ENCODE results near the gene DOCK9. TPM values are rescaled to one million over a fixed set of nuclear protein-coding genes. Genes with fewer than 3 reads are reported as not detected.

Gene DOCK9
- total RNA-seq, 4 donors from 2014 or later, result 31.4 to 46.7 (median 45.6) TPM

DNA sequence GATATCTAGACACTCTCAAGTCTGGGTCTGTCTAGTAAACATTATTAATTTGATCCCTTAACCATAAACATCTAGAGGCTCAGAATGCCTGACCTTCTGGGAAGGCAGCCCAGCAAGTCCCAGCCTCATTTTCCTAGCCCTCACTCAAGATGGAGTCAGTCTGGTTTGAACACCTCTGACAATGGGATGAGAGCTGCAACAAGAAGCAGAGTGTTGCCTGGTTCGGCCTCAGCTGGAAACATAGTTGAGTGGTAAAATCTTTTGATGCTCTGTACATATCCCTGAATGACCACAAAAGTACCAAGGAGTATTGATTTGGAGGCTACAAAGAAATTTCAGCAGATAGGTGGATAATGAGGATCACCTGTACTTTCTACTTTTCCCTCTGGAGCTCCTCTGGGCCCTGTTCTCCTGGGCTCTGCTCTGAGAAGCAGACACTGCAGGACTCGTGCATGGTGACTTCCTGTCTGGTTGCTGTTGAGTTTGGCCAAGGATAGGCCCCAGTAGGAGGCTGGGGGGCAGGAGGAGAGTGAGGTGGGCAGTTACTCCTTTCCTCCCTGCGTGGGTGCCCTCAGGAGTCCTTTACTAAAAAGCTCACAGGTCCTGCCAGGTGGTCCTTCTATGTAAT lies 157.0 kb downstream of the DOCK9 start:
- intact Hi-C loops (cut with DNase I; ENCODE audit: low total_unique reads) (no loop called here), in situ Hi-C loops (cut with MboI; ENCODE audit: low sequenced_read_pairs in 4 of 4) (no loop called here)
- H3K9me3 ChIP-seq, result no peaks in the 10 kb centered on the region
- H3K36me3 ChIP-seq, result peaks cover 0 to 22% of the 10 kb centered on the region in 2 donors
- DNase-seq (no peak), ATAC-seq (no peak)
- H3K27ac ChIP-seq, result peak overlapping the region in 3 of 4 donors; percentile 9 to 31 (median 20)
- TF ChIP-seq, protein P1, sequence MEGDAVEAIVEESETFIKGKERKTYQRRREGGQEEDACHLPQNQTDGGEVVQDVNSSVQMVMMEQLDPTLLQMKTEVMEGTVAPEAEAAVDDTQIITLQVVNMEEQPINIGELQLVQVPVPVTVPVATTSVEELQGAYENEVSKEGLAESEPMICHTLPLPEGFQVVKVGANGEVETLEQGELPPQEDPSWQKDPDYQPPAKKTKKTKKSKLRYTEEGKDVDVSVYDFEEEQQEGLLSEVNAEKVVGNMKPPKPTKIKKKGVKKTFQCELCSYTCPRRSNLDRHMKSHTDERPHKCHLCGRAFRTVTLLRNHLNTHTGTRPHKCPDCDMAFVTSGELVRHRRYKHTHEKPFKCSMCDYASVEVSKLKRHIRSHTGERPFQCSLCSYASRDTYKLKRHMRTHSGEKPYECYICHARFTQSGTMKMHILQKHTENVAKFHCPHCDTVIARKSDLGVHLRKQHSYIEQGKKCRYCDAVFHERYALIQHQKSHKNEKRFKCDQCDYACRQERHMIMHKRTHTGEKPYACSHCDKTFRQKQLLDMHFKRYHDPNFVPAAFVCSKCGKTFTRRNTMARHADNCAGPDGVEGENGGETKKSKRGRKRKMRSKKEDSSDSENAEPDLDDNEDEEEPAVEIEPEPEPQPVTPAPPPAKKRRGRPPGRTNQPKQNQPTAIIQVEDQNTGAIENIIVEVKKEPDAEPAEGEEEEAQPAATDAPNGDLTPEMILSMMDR (IDR thresholded peaks at IDR 0.05 in 4 of 5, conservative IDR thresholded peaks at IDR 0.05 in 1 of 5), result no peak
- TF ChIP-seq POLR2A (IDR thresholded peaks at IDR 0.05), result no peak
- H3K4me3 ChIP-seq, result no peak overlapping the region
- no peaks in the 10 kb centered on the region for H3K27me3 ChIP-seq
- H3K4me1 ChIP-seq, result peaks cover 0 to 13% of the 10 kb centered on the region in 2 donors

DNA sequence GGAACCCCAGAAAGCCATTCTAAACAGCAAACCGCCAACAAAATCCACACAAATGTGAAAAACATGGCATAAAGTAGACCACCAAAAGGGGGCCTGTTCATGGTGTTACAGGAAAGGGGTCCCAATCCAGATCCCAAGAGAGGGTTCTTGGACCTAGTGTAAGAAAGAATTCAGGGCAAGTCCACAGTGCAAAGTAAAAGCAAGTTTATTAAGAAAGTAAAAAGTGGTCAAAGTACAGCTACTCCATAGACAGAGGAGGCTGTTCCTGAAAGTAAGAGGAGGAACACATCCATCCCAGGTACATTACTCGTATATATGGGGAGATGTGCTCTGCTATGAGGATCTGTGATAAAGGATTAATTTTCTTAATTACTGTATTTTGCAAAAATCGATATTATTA lies 157.6 kb downstream of the DOCK9 start:
- H3K36me3 ChIP-seq, result peaks cover 0 to 22% of the 10 kb centered on the region in 2 donors
- intact Hi-C loops (cut with DNase I; ENCODE audit: low total_unique reads), result no loop called here
- no peak overlapping the region for H3K4me3 ChIP-seq
- TF ChIP-seq, protein P1 (IDR thresholded peaks at IDR 0.05 in 4 of 5, conservative IDR thresholded peaks at IDR 0.05 in 1 of 5), result no peak
- no peak overlapping the region for H3K27ac ChIP-seq
- H3K9me3 ChIP-seq, result no peaks in the 10 kb centered on the region
- in situ Hi-C loops (cut with MboI; ENCODE audit: low sequenced_read_pairs in 4 of 4), result no loop called here
- no peak for DNase-seq
- no peaks in the 10 kb centered on the region for H3K27me3 ChIP-seq
- ATAC-seq, result no peak
- H3K4me1 ChIP-seq, result peaks cover 0 to 13% of the 10 kb centered on the region in 2 donors

DNA sequence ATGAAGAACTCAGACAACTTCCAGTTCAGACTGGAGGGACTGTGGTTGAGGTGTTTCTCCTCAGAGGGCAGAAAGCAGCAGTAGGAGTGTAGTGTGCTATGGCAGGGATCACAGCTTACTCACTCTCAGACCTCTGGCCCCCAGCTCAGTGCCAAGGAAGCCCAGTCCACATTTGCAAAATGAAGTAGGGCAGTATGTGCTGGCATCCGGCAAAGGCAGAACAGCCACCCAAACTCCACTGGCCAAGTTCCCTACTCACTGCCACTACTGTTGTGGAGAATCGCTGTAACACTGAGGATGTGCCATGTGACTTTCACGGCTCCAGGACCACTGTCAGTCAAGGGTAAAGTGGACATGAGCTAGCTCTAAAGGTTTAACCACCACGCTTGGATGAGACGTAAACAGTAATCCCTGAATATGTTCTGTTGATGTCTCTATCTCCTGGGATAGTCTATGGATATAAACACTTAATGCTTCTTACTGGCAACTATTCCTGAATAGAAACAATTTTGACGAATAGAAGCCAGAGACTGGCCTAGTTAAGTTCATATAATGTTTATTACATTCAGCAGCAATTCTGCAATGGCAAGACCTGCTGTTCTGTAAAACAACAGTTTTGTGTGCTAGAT lies 158.4 kb downstream of the DOCK9 start:
- H3K27me3 ChIP-seq, result no peaks in the 10 kb centered on the region
- H3K9me3 ChIP-seq, result no peaks in the 10 kb centered on the region
- no peak for TF ChIP-seq POLR2A (IDR thresholded peaks at IDR 0.05)
- TF ChIP-seq, protein P1 (IDR thresholded peaks at IDR 0.05 in 4 of 5, conservative IDR thresholded peaks at IDR 0.05 in 1 of 5), result no peak
- DNase-seq, result no peak
- intact Hi-C loops (cut with DNase I; ENCODE audit: low total_unique reads) (no loop called here), in situ Hi-C loops (cut with MboI; ENCODE audit: low sequenced_read_pairs in 4 of 4) (no loop called here)
- no peak overlapping the region for H3K4me3 ChIP-seq
- H3K27ac ChIP-seq, result no peak overlapping the region
- peaks cover 0 to 13% of the 10 kb centered on the region in 2 donors for H3K4me1 ChIP-seq
- peaks cover 0 to 22% of the 10 kb centered on the region in 2 donors for H3K36me3 ChIP-seq
- ATAC-seq, result no peak

DNA sequence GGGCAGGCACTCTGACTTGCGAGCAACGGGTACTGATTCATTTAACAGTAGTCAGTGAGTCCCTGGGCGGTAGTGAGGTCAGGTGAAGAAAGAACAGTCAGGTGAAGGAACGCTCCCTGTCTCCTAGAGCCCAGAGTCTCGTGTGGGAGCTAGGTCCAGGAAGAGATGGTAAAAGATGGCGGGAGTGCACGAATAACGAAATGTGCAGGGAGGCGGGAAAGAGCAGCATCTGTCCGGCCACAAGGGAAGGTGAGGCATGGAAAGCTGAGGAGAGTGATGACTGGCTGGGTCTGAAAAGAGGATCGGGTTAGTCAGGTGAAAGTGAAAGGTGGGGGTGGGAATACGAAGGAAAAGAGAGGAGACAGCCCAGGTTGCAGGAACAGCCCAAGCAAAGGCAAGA lies 161.5 kb downstream of the DOCK9 start:
- in situ Hi-C loops (cut with MboI; ENCODE audit: low sequenced_read_pairs in 4 of 4), result no loop called here
- ATAC-seq (no peak), DNase-seq (no peak)
- no peaks in the 10 kb centered on the region for H3K27me3 ChIP-seq
- TF ChIP-seq, protein P1 (IDR thresholded peaks at IDR 0.05 in 4 of 5, conservative IDR thresholded peaks at IDR 0.05 in 1 of 5), result no peak
- TF ChIP-seq POLR2A (IDR thresholded peaks at IDR 0.05), result no peak
- H3K4me3 ChIP-seq, result no peak overlapping the region
- H3K9me3 ChIP-seq, result no peaks in the 10 kb centered on the region
- no peak overlapping the region for H3K27ac ChIP-seq
- peaks cover 0 to 6% of the 10 kb centered on the region in 2 donors for H3K4me1 ChIP-seq
- peaks cover 0 to 11% of the 10 kb centered on the region in 2 donors for H3K36me3 ChIP-seq
- intact Hi-C loops (cut with DNase I; ENCODE audit: low total_unique reads), result no loop called here

All from gastrocnemius medialis (tissue), 4 donors.